Fibroblast of skin of right quadriceps (primary cell): ENCODE results near the gene LY6G5B.

ENCODE experiments used
- DNase-seq: peaks from one replicate; pipeline ENCODE4 v3.0.0-alpha.2; 2013

Gene LY6G5B

DNA sequence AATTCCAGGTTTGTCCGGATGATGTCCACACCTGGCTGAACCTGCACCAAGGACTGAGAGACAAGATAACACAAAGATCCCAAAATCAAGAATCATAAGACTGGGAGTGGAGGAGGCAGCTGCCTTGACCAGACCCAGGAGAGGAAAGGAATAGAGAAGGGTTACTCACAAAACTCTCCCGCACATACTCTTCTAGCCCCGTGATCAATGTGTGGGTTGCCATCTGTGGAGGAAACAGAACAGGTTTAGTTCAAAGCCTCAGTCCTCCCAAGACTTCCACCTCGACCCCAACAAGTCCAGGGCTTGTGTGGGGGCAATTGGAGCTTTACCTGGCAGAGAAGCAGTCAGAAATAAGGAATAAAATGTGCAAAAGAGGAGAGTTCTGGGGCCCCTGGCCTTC lies 28.4 kb upstream of the LY6G5B start:
- no peak for DNase-seq

DNA sequence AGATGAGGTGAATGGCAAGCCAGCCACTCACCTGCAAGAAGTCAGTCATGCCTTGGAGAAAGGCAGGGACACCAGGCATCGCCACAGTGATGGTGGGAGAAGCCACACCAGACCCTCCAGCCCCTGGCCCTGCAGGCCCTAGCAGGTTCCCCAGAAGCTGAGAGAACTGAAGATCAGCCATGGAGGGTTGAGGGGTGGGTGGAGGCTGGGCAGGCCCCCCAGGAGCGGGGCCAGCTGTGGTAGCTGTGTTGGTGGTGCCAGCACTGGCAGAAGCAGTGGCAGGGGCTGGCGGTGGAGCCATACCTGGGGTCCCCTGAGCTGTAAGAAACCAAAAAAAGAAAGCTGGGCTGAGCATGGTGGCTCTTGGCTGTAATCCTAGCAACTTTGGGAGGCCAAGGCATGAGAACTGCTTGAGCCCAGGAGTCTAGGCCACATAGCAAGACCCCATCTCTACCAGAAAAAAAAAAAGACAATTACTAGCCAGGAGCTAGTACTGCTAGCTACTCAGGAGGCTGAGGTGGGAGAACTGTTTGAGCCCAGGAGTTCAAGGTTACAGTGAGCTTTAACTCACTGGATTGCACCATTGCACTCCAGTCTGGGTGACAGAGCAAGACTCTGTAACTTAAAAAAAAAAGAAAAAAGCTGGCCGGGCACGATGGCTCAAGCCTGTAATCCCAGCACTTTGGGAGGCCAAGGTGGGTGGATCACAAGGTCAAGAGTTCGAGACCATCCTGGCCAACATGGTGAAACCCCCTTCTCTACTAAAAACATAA lies 26.8 kb upstream of the LY6G5B start:
- DNase-seq = no peak

- DNase-seq = no peak
Observed at GRCh38 chr6:31643818-31644454, 25.8 kb upstream of the LY6G5B start.

GRCh38 chr6:31645325-31645724 lies 24.5 kb upstream of the LY6G5B start:
- DNase-seq = no peak

GRCh38 chr6:31651602-31652191 lies 18.1 kb upstream of the LY6G5B start:
- no peak for DNase-seq

GRCh38 chr6:31652925-31653724 lies 16.7 kb upstream of the LY6G5B start:
- DNase-seq = no peak

- DNase-seq = no peak
Observed at GRCh38 chr6:31654574-31655348, 15.0 kb upstream of the LY6G5B start.

DNA sequence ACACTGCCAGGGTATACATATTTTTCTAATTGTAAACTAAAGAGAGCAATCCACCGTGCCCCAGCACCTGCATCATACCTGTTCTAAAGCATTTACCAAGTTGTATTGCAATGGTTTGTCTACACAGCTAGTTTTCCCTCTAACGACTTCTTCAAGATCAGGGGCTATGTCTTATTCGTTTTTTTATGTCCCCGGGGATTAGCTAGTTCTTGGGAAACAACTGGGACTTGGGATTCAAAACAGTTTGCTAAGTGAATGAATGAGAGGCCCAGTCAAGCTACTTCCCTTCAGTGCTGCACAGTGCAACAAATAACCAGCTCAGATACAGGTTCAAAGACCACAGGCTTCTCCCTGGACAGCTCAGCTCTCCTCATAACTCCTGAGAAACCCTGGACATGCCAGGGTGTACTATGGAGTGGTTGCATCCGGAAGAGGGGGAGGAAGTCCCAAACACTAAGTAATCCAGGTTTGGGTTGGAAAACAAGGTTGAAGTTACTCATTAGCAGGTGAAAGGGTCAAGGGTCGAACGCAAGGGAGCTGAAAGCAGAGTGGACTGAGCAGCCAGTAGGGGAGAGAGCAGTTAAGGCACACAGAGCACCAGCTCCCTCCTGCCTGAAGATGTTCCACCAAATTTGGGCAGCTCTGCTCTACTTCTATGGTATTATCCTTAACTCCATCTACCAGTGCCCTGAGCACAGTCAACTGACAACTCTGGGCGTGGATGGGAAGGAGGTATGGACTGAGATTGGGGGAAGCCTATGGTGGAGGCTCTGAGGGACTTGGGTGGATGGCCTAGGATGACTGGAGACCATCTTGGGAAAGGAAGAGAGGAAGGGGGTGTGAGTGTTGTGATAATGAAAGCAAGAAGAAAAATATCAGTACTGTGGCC lies 14.2 kb upstream of the LY6G5B start, which contains the start of gene APOM:
Gene APOM, plus strand, starts transcription at position 546 of the 889 bp plus-strand sequence. Its CDS starts 73 bp downstream, at position 619.
- DNase-seq = no peak

- DNase-seq = no peak
Observed at GRCh38 chr6:31657406-31658157, 12.2 kb upstream of the LY6G5B start.

DNA sequence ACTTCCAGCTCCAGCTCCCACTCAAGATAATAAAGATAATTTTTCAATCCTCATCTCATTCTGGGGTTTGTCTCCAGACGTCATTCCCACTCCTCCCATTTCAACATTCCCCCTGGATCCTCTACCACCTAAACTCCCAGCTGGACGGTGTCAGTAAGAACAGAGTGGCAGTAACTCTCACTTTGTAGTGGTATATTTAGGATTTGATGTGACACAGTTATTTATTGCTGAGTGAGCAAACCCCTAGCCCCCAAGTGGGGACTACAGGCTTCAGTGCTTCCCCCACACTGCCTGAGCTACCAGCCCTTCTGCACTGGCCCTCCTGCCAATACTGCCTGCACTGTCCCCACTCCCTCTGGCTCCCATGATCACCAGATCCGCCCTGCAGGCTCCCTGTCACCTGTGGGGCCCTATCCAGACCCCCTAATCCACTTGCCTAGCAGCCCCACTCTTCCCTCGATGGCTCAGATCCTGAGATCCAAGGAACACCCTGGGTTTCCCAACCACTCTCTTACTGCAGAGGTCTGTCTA lies 11.6 kb upstream of the LY6G5B start:
- no peak for DNase-seq

GRCh38 chr6:31658983-31659648 lies 10.7 kb upstream of the LY6G5B start:
- no peak for DNase-seq

DNA sequence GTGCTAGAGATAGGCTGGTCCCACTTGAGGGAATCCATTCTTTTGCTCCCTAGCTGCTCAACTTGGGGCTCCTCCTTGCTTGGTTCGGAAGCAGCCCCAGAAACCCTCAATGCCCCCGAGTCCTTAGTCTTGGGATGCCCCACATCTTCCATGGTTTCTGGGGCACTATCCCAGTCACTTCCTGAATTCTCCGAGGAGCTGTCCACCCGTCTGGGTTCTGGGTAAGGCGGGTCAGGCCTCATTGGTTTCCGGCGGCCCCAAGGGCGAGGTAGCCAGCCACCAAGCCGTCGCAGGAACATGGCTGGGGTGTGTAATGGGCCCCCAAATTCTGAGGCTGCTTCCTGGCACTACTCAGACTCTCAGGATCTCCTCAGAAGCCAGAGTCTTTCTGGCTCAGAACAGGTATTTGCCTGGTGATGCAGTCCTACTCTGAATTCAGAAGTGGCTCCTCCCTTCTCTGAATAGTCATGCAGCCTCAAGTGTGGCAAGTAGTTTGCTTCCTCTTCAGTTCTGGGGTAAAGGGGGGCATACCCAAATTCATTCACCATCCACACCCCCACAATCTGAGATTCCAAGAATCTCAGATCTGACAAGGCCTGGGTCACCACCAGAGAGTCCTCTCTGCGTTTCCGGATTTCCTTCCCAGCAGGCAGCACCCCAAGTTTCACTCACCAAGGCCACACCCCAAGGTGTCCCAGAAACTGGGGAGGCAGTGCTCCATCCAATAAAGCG lies 10.0 kb upstream of the LY6G5B start:
- DNase-seq = no peak

- DNase-seq = peak; percentile 78
Observed at GRCh38 chr6:31660381-31661261, 9.2 kb upstream of the LY6G5B start, which contains the start of gene C6orf47. C6orf47 (minus strand) TSS chr6:31660778; CDS start chr6:31659947, 831 bp downstream.

GRCh38 chr6:31661262-31662123 lies 8.3 kb upstream of the LY6G5B start:
- DNase-seq = no peak

DNA sequence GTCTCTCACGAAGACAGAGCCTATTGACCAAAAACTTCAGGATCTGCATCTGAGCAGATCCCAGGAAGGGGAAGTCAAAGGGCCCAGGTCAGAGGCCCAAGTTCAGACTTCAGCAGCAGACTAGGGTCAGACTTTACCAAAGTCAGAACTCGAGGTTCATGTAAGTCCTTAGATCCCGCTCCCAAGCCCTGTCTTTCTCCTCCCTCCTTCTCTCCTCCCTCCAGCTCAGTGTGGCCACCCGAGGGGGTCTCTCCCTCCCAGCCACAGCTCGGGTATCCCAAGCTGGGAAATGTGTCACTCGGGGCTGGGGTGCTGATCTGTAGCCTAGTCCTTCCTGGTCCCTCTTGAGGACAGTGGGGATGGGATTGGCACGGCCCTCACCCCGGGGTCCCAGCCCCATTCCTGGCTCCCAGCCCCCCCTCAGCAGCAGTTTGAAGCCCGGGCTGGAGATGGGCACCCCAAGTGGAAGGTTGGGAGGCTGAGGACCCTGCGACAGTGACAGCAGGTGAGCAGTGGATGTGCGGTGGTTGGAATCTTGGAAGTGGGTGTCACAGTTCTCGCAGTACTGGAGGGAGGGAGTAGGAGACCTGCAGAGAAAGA lies 7.6 kb upstream of the LY6G5B start:
- no peak for DNase-seq
